H1 (cell line): ENCODE measurements around the gene PTTG2.

Experiments
- CTCF ChIP-seq, 3 experiments: IDR thresholded peaks; 1 replicate in 2 of 3; 2 replicates in 1 of 3; pipeline versions ENCODE4 v1.5.1 to v1.6.1; 2011; ENCODE audit warnings: low read length in 3 of 3, mild to moderate bottlenecking in 3 of 3, inconsistent platforms in 2 of 3, low read depth in 1 of 3, moderate library complexity in 1 of 3; ENCODE audit not compliant: insufficient read depth in 1 of 3; ENCODE audit errors: control extremely low read depth in 1 of 3
- TAF1 ChIP-seq: IDR thresholded peaks from 2 replicates; pipeline ENCODE4 v1.6.1; 2011; ENCODE audit warnings: mild to moderate bottlenecking, low read depth, low read length

GRCh38 chr4:37980246-37980645, 20.0 kb downstream of the PTTG2 start:
- TF ChIP-seq CTCF (IDR thresholded peaks at IDR 0.05; ENCODE audit: control extremely low read depth in 1 of 3, insufficient read depth in 1 of 3, low read depth in 1 of 3, low read length in 3 of 3) (no peak), TAF1 (no peak)
